IPS DF 4.7 (cell line): Measurements from ENCODE around the gene ADCY5.

Source experiments
- DNase-seq: peaks from one replicate; pipeline ENCODE4 v3.0.0-alpha.2; 2013; ENCODE audit warnings: low spot score; ENCODE audit errors: extremely low read depth

ADCY5 gene

GRCh38 chr3:123371426-123371825 lies 77.5 kb downstream of the ADCY5 start:
- no peak for DNase-seq

- DNase-seq: no peak
Measured at GRCh38 chr3:123370819-123371218, 78.1 kb downstream of the ADCY5 start.

- no peak for DNase-seq
Measured at GRCh38 chr3:123369085-123369484, 79.8 kb downstream of the ADCY5 start.

DNA sequence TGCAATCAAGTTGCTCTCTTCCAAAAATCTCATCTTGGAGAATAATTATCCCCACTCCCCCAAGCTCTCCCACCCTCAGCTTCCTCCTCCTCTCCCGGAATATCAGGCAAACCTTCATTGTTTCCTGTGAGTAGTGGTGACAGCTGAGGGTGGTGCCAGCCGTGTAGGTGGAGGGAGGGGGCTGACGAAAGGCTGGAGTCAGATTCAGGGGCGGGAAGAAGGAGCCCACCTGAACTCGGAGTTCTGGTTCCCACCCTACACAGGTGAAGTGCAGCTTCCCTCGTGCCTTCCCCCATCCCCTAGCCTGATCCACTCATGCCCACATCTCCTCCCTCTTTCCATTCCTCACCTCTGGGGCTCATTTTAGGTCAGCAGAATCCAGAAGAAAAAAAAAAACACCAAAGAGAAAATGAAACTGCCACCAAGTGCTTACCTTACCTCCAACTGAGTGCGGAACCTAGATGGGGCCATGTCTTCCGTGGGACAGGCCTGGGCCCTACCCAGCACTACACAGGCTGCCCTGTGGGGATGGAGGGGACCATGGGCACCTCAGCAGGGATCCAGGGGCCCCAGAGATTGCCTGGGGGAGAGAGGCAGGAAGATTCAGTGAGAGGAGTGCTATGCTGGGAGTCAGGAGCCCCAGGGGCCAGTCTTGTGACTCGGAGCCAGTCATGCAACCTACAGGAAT lies 81.3 kb downstream of the ADCY5 start:
- no peak for DNase-seq

DNA sequence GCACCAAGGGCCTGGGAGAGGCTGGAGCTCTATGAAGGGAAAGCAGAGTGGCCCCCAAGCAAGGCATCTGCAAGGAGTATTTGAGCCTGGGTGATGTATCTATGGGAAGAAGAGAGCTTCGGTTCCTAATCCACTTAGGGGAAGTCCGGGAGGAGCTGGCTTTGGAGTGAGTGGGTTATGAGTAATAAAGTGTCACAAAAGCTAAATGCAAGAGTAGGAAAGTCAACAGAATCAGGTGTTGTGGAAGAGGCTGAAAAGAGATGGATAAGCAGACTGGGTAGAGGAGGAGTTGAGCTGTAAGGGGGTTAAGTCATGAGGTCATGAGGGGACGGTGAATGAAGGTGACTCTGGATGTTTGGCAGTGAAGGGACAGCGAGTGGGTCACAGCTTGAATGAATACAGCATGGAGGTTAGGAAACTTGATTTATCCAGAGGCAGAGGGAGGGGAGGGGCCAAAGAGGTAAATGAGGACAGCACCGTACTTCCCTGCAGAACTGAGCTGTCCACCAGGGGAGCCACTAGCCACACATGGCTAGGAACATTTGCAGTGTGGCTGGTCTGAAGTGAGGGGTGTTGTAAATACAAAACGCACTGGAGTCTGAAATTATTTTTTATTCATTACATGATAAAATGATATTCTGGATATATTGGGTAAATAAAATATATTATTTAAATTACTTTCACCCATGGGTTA lies 83.3 kb downstream of the ADCY5 start:
- no peak for DNase-seq

- no peak for DNase-seq
Measured at GRCh38 chr3:123361071-123361470, 87.8 kb downstream of the ADCY5 start.

DNA sequence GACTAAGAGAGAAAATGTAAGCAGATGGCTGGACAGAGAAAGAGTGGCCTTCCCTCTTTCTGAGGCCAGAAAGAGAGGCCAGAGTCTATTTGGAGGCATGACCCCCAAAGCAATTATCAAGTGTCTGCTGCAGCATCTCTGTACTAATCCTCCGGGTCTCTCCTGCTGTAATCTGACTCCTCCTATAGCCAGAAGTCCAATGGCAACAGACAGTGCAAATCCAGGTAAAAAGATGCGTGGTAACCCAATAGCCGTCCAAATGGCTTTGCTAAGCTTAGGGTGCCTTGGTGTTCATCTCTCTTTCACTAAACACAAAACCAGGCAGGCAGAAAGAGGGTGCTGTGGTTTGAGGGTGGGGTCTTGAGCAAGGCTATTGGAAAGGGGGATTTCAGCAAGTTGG lies 91.6 kb downstream of the ADCY5 start:
- no peak for DNase-seq

GRCh38 chr3:123353850-123354233 lies 95.0 kb downstream of the ADCY5 start:
- no peak for DNase-seq

DNA sequence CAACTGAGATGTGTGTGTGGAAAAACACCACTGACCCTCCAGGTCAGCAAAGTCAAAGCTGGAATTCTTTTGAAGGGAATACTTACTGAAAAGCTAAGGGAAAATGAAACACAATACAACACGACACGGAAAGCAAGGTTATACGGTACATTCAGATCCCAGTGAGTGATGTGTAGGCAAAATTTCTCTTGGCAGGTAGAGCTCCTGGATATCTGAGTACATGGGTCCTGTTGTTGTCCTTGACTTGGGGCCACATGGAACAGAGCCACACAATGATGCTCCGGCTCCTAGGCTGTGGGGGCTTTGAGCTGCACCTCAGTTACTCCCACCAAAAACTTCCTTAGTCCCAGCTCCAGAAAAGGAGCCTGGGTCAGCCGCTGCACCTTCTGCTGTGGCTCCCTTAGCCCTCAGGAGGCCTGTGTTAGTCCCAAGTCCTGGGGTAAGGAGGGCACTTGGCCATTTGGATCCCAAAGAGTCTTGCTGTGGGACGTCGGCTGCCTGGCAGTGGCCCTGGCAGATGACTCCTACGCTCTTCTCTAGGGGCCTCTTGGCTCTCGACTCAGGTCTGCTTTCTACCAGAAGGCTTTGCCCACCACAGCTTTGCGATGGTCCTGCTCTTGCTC lies 95.6 kb downstream of the ADCY5 start:
- no peak for DNase-seq

- DNase-seq: no peak
Measured at GRCh38 chr3:123352134-123352554, 96.7 kb downstream of the ADCY5 start.

DNA sequence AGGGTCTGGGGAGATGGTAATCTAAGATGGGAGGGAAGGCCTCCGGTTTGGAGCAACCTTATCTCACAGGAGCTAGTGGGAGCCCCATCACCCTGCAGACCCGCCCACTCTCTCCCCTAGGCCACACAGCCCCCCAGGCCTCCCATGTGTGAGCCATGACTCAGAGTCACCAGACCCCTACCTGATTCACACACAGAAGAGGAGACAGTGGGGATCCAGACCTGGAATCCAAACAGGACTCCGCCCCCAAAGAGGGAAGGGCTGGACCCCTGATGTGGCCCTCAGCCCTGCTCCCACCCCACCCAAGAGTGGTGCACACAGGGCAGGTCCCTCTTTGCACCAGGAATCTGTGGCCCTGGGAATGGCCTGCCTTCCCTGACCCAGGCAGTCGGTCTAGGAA lies 97.4 kb downstream of the ADCY5 start:
- DNase-seq: no peak

GRCh38 chr3:123350971-123351370 lies 97.9 kb downstream of the ADCY5 start:
- no peak for DNase-seq

DNA sequence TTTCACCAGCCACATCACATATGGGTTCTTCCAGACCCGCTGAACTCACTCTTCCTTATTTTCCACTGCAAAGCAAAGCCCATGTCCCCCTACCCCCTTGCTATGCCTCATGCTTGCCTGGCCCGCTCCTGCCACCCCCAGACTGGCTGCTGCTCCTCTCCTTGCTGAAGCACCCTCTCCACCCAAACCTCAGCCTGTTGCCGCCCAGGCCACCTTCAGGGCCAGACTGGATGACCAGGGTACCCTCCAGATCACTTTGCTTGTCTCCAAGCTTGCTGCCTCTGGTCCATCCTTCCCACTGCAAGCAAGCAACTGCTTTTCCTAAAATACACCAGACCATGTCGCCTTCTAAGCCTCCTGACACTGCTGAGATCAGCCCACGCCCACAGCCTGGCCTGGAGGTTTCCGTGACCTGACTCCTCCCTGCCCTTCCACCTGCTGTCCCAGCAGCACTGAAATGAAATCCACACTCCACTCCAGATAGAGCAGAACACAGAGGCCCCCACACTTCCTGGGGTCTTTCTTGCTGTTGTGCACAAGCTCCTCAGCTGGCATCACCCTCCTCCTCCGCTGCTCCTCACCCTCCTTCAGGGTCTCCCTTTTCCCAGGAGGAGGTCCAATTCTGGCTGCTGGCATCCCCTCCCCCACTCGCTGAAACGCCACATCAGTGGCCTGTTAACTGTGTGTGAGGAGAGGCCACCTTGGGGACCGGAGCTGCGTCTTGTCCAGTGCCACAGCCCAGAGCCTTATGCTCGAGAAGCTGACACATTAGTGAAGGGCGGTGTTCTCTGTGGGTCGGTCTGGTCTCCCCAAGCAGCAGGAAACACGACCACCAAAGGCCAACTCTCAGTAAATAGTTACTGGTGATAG lies 99.1 kb downstream of the ADCY5 start:
- no peak for DNase-seq

GRCh38 chr3:123349201-123349535 lies 99.7 kb downstream of the ADCY5 start:
- no peak for DNase-seq

GRCh38 chr3:123348471-123349200 lies 100.3 kb downstream of the ADCY5 start:
- DNase-seq: no peak

DNA sequence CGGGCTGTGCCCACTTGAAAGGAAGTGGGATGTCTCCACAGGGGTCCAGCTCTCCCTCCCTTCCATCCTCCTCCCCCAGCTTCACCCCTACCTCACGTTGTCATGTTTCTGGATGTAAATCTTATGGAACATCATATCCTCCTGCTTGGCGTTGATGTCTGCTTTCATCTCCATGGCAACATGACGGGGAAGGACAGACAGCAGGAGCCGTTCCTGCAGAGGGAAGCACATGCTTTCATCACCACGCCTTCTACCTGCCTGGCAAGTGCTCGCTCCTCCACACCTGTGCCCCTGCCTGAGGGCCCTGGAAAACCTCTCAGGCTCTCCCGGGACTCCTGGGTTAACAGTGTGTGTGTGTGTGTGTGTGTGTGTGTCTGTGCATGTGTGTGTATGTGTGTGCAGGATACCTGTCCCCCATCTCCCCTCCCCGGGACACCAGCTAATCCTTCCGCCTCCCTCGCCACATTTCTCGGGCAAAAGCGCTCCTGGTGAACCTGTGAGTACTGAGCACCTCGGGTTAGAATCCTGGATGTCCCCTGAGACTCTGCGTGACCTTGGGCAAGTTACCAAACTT lies 101.1 kb downstream of the ADCY5 start:
- DNase-seq: no peak

- no peak for DNase-seq
Measured at GRCh38 chr3:123347205-123347604, 101.7 kb downstream of the ADCY5 start.

GRCh38 chr3:123346021-123346420 lies 102.9 kb downstream of the ADCY5 start:
- DNase-seq: no peak

GRCh38 chr3:123344907-123345594 lies 103.8 kb downstream of the ADCY5 start:
- no peak for DNase-seq

DNA sequence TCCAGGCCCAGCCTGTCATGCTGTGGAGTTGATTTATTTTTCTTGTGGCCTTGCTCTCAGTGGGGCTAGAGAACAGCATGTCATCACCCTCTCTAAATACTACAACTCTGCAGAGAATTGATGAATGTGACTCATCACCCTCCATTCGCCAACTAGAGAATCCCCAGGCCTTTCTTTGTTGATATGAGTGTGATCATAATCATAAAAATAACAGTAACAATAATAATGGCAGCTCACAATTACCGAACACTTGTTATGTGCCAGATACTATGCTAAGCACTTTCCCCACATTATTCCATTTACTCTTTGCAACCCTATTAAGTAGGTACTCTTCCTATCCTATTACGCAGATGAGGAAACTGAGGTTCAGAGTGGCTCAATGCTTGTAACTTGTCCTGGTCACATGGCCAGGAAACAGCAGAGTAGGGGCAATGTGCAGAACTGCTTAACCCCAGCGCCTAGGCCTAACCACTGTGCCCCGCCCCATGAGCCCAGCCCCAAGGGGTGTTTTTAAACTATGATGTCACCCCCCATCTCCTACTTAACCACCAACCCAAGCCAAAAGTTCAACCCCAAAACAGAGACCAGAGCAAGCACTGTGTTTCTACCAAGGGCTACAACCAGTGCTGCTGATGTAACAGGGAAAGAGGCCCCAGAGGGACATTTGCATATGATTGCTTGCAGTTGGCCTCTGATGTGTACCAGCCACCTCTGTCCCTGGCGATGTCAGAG lies 104.5 kb downstream of the ADCY5 start:
- no peak for DNase-seq
